GM19328 (cell line): ENCODE measurements around the gene CYLC2.

ENCODE experiments used
- ATAC-seq: cut with Tn5 transposase; IDR thresholded peaks from one replicate; pipeline ENCODE4 v1.9.1; 2021; ENCODE audit warnings: mild to moderate bottlenecking, moderate library complexity; ENCODE audit not compliant: unreplicated experiment

The CYLC2 gene, protein sequence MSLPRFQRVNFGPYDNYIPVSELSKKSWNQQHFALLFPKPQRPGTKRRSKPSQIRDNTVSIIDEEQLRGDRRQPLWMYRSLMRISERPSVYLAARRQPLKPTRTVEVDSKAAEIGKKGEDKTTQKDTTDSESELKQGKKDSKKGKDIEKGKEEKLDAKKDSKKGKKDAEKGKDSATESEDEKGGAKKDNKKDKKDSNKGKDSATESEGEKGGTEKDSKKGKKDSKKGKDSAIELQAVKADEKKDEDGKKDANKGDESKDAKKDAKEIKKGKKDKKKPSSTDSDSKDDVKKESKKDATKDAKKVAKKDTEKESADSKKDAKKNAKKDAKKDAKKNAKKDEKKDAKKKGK

DNA sequence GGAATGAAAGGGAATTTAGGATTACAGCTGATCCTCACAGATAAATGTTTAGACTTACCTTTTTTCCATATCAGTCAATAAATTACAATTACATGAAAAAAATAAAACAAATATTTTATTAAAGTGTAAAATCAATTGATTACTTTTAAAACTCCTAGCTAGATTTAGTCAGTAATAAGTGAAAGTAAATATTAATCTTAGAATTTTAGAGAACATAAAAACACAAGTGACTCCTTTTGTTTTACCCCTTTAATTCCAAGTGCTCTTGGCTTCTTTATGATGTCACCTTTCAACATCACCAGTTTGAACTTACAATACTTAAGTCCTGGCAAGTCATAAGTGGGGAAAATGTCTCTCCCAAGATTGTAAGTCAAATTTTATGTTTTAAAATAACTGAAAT lies at the start of gene CYLC2:
TSS of gene CYLC2 (plus strand) at position 301 of the 400 bp plus-strand sequence. CDS start at position 349, 48 bp downstream.
- no peak for ATAC-seq

DNA sequence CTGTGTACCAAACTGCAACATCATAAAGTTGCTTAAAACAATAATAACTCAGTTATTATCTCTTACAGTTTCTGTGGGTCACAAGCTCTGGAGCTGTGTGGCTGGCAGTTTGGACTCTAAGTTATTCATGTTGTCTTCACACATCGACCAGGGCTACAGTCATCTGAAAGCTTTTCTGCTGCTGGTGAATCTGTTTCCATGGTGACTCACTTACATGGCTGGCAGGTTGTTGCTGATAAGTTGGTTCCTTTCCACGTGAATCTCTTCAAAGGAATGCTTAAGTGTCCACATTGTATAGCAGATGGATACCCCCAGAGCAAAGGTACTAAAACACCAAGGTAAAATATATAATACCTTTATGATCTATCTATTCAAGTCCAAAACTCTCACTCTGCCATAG lies 44.8 kb upstream of the CYLC2 start:
- ATAC-seq = no peak

DNA sequence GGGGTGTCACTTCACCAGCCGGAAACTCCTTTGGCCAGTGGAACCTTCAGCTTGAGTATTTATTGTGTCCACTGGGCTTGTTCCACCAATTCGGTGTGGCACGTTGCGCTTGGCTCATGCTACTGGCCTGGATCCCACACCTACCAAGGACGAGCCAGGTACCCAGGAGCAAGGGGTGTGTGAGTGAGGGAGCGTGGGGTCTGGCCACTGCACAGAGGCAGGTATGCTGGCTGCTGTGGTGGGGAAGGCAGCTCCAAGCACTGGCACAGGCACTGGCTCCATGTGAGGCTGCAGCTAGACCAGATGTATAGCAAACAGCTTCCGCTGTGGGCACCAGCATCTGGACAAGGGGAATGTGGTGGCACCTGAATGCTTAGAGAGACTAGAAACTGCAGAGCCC lies 28.1 kb upstream of the CYLC2 start:
- no peak for ATAC-seq

DNA sequence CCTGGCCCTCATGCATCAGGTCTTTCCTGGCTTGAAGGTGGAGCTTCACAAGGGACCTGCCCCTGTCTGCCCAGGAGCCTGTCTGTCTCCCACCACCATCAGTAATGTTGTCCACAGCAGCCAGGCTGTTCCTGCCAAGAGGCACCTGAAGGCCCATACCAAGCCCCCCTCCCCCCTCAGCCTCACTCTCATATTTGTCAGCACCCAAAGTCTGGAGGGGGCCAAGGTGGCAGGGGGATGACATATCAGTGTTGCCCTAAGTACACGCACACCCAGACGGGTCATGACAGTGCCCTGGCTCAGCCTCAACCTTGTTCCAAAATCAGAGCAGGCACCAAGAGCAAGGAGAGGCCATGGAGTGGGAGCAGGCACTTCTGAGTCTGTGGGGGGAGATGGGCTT lies 27.2 kb upstream of the CYLC2 start:
- ATAC-seq = no peak

DNA sequence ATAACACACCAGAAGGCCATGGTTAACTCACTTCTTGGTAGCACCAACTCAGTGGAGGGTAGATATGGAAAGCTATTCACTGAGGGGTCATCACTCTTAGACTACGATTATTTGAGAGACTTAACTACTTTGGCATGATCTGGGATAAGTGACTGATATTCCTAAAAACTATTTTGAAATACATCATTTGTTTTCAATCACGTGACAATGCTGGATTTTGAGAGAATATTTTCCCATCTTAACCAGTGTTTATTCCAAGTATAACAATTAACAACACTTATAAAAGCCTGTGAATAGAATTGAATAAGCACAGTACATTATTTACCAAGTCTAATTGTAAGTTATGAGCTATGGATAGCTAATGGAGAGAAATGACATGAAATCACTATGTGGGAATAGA lies 22.4 kb upstream of the CYLC2 start:
- ATAC-seq = no peak

DNA sequence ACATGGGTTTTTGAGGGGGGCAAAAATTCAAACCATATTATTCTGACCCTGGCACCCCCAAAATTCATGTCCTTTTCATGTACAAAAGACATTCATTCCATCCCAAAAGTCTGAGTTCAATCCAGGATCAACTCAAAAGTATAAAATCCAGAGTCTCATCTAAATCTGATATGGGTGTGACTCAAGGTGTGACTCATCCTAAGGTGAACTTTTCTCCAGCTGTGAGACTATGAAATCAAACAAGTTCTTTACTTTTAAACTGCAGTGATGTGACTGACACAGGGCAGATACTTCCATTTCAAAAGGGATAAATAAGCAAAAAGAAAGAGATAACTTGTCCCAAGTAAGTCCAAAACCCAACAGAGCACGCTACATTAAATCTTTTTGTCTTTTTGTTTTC lies 20.6 kb upstream of the CYLC2 start:
- no peak for ATAC-seq

DNA sequence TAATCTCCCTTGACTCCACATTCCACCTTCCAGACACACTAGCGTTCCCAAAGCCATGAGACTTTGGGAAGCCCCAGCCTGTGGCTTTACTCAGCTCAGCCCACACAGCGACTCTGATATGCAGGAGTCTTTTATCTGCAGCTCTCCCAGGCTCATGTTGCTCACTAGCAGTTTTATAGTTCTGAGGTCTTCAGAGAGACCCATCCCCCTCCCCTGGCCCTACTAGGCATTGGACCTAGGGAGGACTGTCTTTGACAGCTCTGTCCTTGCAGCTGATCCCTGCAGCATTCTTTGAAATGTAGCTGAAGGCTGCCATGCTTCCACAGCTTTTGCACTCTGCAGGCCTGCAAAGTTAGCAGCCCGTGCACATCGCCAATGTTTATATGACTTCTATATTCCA lies 19.9 kb upstream of the CYLC2 start:
- no peak for ATAC-seq

DNA sequence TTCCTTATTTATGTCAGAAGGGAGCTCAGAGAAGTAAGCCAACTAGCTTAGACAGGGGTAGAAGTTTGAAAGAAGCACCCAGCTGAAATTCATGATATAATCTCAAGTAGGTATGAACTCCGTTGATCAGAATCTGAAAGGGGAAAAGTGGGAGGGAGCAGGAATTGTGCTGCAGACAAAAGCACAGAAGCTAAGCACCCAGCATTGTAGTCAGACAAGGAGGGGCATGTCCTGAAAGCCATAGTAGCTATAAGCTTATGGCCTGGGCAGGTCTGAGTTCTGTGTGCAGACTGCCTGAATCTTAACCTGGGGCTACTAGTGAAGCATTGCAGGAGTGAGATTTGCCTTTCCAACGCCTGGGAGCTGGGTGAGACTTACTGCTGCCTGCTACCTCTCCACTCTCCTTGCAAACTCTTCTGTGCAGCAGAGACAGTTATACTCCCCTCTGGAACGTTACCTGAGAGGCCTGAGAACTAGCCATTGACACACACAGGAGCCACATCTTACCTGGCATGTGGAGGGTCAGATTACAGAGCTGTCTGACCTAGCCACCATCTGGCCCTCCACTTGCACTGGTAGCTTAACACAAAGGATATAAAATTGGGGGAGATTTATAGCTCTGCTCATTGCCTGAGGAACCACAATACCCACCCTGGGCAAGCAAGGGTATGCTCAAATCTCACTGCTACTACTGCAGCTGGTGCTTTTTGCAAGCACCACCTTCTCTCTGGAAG lies 9.8 kb upstream of the CYLC2 start:
- ATAC-seq = no peak

DNA sequence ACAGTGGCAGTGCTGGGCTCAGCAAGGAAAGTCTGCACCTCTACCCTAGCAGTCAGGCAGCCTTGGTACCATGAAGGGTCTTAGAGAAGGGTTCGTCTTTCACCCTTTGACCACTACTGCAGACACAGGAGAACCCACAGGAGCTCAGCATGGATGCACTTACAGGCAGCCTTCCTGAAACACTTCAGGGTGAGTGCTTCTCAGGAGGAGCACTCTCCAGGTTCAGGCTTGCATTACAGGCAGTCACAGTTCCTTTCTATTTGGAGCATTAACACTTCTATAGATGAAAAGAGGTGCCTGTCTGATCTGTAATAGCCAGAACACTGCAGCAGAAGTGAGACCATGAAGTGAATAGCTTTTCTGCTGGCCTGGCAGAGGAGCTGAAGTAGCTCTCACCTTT lies 8.7 kb upstream of the CYLC2 start:
- ATAC-seq = no peak

DNA sequence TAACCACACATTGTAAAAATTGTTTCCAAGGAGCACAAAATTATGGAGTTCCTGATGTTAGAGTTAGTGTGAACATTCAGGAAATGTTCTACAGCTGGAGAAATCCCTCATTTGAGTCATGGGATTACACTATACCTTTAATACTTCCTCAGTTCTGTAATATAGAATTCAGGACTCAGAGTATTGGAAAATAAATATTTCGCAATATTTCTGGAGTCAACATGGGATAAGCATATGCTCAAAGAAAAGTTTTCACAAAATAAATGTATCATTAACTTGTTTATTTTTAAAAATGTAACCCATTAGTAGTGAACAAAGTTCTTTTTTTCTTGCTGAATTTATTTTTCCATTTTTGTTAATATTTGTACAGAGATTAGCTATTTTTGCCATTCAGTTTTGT lies 8.6 kb downstream of the CYLC2 start:
- no peak for ATAC-seq

DNA sequence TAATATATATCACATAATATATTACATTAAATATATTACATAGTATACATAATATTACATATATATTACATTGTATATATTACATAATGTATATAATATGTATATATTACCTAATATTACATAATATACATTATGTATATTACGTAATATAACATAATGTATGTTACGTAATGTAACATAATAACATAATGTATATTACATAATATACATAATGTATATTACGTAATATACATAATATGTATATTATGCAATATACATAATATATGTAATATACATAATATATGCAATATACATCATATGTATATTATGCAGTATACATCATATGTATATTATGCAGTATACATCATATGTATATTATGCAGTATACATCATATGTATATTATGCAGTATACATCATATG lies 19.1 kb downstream of the CYLC2 start:
- no peak for ATAC-seq

DNA sequence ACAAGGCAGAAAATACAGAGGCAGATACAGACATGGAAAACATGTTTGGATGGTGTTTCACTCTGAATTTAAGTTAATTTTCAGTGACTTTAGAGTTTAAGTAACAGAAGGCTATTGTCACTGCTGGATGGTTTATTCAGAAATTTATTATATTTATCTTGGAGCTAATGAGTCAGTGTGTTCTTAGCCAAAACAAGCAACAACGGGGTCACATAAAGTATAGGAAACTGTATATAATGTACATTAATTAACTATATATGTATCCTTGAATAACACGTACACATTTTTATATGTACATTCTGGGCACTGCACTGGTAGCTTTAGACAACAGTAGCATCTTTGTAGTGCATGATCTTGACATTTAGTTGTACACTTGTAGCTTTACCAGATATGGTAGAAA lies 30.7 kb downstream of the CYLC2 start:
- ATAC-seq = no peak

DNA sequence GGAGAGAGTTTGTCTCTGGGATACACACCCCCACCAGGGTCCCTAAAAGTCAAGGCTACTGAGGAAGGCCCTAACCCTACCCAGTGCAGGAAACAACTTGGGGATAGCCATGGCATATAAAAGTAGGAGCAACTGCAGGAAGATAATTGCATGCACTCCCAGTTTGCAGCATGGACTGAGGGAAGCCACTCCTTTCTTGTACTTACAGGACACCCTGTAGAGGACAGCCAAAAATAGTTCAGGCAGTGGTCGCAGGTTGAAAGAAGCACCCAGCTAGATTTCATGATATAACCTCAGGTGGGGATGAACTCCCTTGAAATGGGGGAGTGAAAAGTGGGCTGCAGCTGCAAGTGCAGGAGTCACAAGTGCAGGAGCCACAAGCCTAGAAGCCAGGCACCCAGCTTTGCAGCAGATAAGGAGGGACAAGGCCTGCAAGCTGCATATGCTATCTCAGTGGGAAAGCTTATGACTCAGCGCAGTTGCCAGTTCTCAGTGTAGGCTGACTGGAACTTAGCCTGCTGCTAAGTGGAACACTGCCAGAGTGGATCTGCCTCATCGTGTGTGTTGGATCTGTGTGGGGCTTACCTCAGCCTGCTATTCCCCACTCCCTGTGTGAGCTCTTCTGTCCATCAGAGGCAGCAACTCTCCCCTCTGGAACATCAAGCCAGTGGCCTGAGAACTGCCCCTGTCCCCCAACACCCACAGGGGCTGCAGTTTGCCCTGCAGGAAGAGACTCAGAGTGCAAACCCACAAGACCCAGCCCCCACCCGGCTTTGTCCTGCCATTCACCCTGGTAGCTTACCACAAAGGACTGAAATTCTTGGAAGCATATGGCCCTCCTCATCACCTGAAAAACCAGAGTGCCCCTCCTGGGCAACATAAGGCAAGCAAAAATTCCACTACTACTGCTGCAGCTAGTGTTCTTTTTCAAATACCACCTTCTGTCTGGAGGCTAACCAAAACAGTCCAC lies 42.7 kb downstream of the CYLC2 start:
- ATAC-seq = no peak

DNA sequence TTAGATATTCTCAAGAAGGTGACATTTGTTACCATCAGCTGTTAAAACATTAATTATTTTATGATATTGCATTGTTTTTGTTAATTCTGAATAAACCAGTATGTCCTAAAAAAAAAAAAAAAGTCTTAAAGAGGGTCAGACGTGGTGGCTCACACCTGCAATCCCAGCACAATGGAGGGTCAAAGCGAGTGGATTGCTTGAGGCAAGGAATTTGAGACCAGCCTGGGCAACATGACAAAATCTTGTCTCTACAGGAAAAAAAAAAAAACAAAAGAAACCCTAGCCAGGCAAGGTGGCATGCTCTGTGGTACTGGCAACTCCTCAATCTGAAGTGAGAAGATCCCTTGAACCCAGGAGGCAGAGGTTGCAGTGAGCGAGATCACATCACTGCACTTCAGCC lies 46.8 kb downstream of the CYLC2 start:
- ATAC-seq = no peak
